Measurements from ENCODE around the gene JPH3. TPM values are rescaled to one million over a fixed set of nuclear protein-coding genes. Genes with fewer than 3 reads are reported as not detected.

JPH3 gene
- total RNA-seq, 1 experiment from 2014 or later, result 32.7 TPM

DNA sequence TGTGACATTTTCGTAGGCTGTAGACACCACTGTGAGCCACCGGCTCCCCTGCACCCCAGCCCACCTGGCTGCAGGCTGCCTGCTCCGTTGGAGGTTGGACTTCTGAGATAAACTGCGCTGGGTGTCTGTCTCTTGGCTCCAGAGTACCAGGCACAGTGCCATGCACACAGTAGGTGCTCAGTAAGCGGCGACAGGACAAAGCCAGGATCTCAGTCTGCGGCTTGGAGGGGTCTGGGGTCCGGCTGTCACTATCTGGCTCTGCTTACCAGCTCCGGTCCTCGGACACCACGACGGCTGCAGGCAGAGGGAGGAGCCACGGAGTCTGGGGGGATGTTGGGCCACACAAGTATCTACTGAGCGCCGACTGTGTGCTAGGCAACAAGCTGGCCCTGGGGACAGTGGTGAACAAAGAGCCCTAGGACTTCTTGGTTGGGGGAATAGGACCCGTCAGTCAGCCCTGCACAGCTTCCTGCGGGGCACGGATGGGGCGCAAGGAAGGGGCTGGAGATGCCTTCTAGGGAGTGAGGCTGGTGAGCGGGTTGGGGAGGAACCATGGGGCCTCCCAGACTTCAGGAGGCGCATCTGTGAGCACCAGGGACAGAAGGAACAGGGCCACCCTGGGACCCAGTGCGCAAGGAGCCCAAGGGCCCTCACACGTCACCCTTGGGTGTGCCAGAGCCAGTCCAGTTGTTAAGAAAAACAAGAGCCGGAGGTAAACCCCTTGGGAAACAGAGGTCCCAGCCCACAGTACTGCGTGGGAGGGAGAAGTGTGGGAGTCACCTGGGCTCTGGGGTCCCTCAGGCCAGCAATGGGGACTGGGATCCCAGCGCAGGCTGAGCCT, 17.3 kb downstream of the JPH3 start:
- H2BK5ac ChIP-seq (ENCODE audit: insufficient read length, low read length), result no peak overlapping the region
- Mint-ChIP-seq H3K9me3 (no peaks in the 10 kb centered on the region), H3K4me3 (no peak overlapping the region), H3K36me3 (ENCODE audit: insufficient read depth in 1 of 3, low read depth in 3 of 3) (no peaks in the 10 kb centered on the region), H3K27me3 (ENCODE audit: low read depth) (no peaks in the 10 kb centered on the region; the same call in 1 of the 2 replicates), H3K27ac (peak overlapping the region; percentile 16 to 48 (median 44); a peak in 3 of 7 replicates), H3K4me1 (peaks cover 15 to 29% of the 10 kb centered on the region in 2 experiments)
- no peaks in the 10 kb centered on the region for H3K9me3 ChIP-seq (ENCODE audit: control insufficient read depth, low read depth, low read length)
- no peaks in the 10 kb centered on the region for H3K4me1 ChIP-seq (ENCODE audit: insufficient read depth, low read length)
- no peak overlapping the region; the same call in 1 of the 2 replicates for H3K14ac ChIP-seq (ENCODE audit: insufficient read depth, low read length)
- no peak overlapping the region for H3K9ac ChIP-seq (ENCODE audit: extremely low read depth, insufficient read length, low read length)
- H4K20me1 ChIP-seq (ENCODE audit: control insufficient read depth, insufficient read depth, insufficient read length), result no peaks in the 10 kb centered on the region
- H3K4ac ChIP-seq (ENCODE audit: low read depth, low read length), result no peak overlapping the region
- H2BK12ac ChIP-seq (ENCODE audit: insufficient read length, low read depth, low read length), result no peak overlapping the region
- no peak overlapping the region for H3K18ac ChIP-seq (ENCODE audit: insufficient read length, low read depth, low read length)
- no peak overlapping the region for H3T11ph ChIP-seq (ENCODE audit: low read length)
- no peak overlapping the region for H2BK20ac ChIP-seq (ENCODE audit: low read depth, low read length, poor library complexity, severe bottlenecking)
- no peak overlapping the region for H2BK15ac ChIP-seq (ENCODE audit: low read depth, low read length)
- no peak overlapping the region for H4K91ac ChIP-seq (ENCODE audit: insufficient read length, low read depth, low read length)
- H3K23ac ChIP-seq (ENCODE audit: insufficient read length, low read depth, low read length), result no peak overlapping the region
- no peaks in the 10 kb centered on the region for H3K79me1 ChIP-seq (ENCODE audit: insufficient read depth, low read depth, low read length, poor library complexity, severe bottlenecking)
- H3K23me2 ChIP-seq (ENCODE audit: insufficient read length, low read depth, low read length, poor library complexity, severe bottlenecking), result no peaks in the 10 kb centered on the region
- H4K5ac ChIP-seq (ENCODE audit: insufficient read length, low read depth, low read length), result no peak overlapping the region
- H3K27me3 ChIP-seq (ENCODE audit: insufficient read depth, low read length), result no peaks in the 10 kb centered on the region
- no peak overlapping the region for H3K27ac ChIP-seq (ENCODE audit: insufficient read length, low read depth, low read length)
- H3K56ac ChIP-seq (ENCODE audit: insufficient read length, low read depth, low read length), result no peak overlapping the region
- no CpG with 5 or more reads among the region's 26 CpGs for WGBS (ENCODE audit: extremely low coverage, insufficient read length, low lambda C conversion rate)
- H2AK5ac ChIP-seq (ENCODE audit: insufficient read length, low read length), result no peak overlapping the region
- no peak overlapping the region for H2AFZ ChIP-seq (ENCODE audit: low read length)
- no peak overlapping the region for H4K8ac ChIP-seq (replicated peaks; ENCODE audit: insufficient read length, low read depth, low read length)
- TF ChIP-seq, protein P1, sequence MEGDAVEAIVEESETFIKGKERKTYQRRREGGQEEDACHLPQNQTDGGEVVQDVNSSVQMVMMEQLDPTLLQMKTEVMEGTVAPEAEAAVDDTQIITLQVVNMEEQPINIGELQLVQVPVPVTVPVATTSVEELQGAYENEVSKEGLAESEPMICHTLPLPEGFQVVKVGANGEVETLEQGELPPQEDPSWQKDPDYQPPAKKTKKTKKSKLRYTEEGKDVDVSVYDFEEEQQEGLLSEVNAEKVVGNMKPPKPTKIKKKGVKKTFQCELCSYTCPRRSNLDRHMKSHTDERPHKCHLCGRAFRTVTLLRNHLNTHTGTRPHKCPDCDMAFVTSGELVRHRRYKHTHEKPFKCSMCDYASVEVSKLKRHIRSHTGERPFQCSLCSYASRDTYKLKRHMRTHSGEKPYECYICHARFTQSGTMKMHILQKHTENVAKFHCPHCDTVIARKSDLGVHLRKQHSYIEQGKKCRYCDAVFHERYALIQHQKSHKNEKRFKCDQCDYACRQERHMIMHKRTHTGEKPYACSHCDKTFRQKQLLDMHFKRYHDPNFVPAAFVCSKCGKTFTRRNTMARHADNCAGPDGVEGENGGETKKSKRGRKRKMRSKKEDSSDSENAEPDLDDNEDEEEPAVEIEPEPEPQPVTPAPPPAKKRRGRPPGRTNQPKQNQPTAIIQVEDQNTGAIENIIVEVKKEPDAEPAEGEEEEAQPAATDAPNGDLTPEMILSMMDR (conservative IDR thresholded peaks at IDR 0.05), result no peak
- H3K4me2 ChIP-seq (ENCODE audit: insufficient read depth, insufficient read length, low read length), result no peak overlapping the region
- no peak for DNase-seq
- no peak overlapping the region for H2BK120ac ChIP-seq (ENCODE audit: low read depth, low read length, poor library complexity, severe bottlenecking)
- no peaks in the 10 kb centered on the region for H3K79me2 ChIP-seq (ENCODE audit: insufficient read depth, low read length)

All from H9 (cell line).